ENCODE measurements around the gene C5orf46.
"Not testable (repeated sequence)": the region's sequence is repeated elsewhere in the genome, so short reads cannot be mapped to it uniquely, and the experiment has no call there.

DNA sequence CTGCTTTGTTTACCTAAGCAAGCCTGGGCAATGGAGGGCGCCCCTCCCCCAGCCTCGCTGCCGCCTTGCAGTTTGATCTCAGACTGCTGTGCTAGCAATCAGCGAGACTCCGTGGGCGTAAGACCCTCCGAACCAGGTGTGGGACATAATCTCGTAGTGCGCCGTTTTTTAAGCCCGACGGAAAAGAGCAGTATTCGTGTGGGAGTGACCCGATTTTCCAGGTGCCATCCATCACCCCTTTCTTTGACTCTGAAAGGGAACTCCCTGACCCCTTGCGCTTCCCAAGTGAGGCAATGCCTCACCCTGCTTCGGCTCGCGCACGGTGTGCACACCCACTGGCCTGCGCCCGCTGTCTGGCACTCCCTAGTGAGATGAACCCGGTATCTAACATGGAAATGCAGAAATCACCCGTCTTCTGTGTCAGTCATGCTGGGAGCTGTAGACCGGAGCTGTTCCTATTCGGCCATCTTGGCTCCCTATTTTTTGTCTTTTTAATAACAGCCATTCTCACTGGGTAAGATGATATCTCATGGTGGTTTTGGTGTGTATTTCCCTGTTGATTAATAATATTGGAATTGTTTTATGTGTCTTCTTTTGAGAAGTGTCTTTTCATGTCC is 40.4 kb upstream of the C5orf46 start:
- TF ChIP-seq SMC3 (IDR thresholded peaks at IDR 0.05); CHD4 (IDR thresholded peaks at IDR 0.05; ENCODE audit: borderline replicate concordance); HDAC2 (IDR thresholded peaks at IDR 0.05); CTCF (IDR thresholded peaks at IDR 0.05); HOXA7 (CRISPR knock-in tag; IDR thresholded peaks at IDR 0.05); HMGXB4 (CRISPR knock-in tag; IDR thresholded peaks at IDR 0.05; ENCODE audit: borderline replicate concordance); E2F6 (IDR thresholded peaks at IDR 0.05; ENCODE audit: borderline replicate concordance, low read depth): not testable (repeated sequence)
- TF ChIP-seq, protein P1, sequence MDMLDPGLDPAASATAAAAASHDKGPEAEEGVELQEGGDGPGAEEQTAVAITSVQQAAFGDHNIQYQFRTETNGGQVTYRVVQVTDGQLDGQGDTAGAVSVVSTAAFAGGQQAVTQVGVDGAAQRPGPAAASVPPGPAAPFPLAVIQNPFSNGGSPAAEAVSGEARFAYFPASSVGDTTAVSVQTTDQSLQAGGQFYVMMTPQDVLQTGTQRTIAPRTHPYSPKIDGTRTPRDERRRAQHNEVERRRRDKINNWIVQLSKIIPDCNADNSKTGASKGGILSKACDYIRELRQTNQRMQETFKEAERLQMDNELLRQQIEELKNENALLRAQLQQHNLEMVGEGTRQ (IDR thresholded peaks at IDR 0.05), result not testable (repeated sequence)

All from A549 (cell line).